ENCODE data around the gene TMEM238. TPM values are rescaled to one million over a fixed set of nuclear protein-coding genes. Genes with fewer than 3 reads are reported as not detected.
"Not testable (repeated sequence)": the region's sequence is repeated elsewhere in the genome, so short reads cannot be mapped to it uniquely, and the experiment has no call there.

Gene TMEM238
- total and polyA plus RNA-seq, 7 donors = 0.10 to 2.9 (median 0.52) TPM; not detected in 1

DNA sequence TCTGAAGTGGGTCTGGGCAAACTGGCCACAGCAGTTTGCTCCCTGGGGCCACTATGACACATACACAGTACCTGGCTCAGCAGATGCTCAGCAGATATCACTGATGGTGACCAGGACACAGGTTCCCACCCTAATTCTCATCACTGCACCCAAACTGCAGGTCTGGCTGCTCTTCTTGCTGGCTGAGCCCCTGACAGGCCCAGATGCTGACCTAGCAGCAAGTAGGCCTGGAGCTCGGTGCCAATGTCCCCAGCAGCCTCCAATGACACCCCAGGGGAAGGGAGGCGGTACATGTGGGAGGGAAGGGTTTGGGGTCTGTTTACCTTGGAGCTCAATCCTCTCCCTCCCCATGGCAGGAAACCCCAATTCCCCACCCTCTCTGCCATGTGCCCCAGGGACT, 18.4 kb upstream of the TMEM238 start:
- intact Hi-C loops (cut with DNase I) = no loop called here
- DNase-seq (no peak), ATAC-seq (no peak)
- H3K27me3 ChIP-seq (ENCODE audit: insufficient read depth in 3 of 3, low read length in 2 of 3) = no peaks in the 10 kb centered on the region
- TF ChIP-seq, protein P1, sequence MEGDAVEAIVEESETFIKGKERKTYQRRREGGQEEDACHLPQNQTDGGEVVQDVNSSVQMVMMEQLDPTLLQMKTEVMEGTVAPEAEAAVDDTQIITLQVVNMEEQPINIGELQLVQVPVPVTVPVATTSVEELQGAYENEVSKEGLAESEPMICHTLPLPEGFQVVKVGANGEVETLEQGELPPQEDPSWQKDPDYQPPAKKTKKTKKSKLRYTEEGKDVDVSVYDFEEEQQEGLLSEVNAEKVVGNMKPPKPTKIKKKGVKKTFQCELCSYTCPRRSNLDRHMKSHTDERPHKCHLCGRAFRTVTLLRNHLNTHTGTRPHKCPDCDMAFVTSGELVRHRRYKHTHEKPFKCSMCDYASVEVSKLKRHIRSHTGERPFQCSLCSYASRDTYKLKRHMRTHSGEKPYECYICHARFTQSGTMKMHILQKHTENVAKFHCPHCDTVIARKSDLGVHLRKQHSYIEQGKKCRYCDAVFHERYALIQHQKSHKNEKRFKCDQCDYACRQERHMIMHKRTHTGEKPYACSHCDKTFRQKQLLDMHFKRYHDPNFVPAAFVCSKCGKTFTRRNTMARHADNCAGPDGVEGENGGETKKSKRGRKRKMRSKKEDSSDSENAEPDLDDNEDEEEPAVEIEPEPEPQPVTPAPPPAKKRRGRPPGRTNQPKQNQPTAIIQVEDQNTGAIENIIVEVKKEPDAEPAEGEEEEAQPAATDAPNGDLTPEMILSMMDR (IDR thresholded peaks at IDR 0.05) = no peak
- WGBS, 3 donors = 84 to 88% (median 87%) methylated on average over 2 of the region's 2 CpGs
- no peaks in the 10 kb centered on the region for H3K9me3 ChIP-seq
- peaks cover 0 to 36% of the 10 kb centered on the region in 2 donors for H3K36me3 ChIP-seq (ENCODE audit: insufficient read depth in 1 of 2, low read depth in 1 of 2)
- no peak overlapping the region for H3K4me3 ChIP-seq
- no peak overlapping the region for H3K27ac ChIP-seq
- no peaks in the 10 kb centered on the region for H3K4me1 ChIP-seq

DNA sequence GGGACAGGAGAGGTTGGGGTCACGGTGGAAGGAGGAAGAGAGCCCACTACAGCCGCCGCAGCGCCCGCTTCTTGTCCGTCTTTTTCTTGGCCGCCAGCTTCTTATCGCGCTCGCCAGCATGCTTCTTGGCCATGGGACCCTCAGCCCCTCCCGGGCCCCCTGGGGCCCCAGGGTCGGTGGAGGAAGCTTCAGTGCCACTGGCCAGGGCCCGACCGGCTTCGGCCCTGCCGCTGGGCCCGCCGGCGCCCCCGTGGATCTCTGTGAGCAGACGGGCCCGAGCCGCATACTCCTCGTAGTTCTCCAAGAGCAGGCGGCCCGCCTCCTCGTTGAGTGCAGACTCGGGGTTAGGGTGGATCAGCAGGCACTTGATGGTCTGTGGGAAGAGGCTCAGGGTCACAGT, 17.3 kb upstream of the TMEM238 start:
- H3K36me3 ChIP-seq (ENCODE audit: insufficient read depth in 1 of 2, low read depth in 1 of 2) = peaks cover 0 to 36% of the 10 kb centered on the region in 2 donors
- ATAC-seq; H3K27me3 ChIP-seq (ENCODE audit: insufficient read depth in 3 of 3, low read length in 2 of 3): not testable (repeated sequence)

DNA sequence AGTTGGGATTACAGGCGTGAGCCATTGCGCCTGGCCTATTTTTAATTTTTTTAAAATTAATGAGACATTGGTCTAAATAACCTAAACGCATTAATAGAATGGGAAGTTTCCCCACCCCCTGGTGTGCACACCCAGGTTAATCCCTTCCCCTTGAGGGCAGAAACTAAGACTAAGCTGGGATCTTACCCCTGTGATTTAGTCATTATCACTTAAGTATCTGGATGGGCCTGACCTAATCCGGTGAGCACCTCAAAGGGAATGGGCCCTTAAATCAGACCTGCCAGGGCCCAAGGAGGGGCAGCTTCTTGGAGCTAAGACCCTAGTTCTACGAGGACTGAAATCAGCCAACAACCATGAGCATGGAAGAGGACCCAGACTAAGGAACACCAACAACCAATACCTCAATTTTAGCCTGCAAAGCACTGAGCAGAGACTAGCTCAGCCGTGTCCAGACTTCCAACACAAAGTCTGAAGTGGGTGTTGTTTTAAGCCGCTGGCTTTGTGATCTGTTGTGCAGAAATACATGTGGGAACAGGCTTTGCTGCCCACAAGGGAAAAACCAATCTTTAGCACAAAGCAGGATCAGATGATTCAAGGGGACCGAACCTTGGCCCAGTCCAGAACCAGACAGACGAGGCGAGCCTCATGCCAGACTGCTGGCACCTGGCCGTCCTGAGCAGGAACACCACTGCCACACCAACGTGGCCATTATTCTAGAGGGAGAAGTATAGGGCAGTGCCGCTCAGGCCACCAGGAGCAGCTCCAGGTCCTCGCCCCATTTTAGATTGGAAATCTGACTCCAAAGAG, 16.4 kb upstream of the TMEM238 start:
- H3K36me3 ChIP-seq (ENCODE audit: insufficient read depth in 1 of 2, low read depth in 1 of 2) = peaks cover 0 to 36% of the 10 kb centered on the region in 2 donors
- H3K27me3 ChIP-seq (ENCODE audit: insufficient read depth in 3 of 3, low read length in 2 of 3) = no peaks in the 10 kb centered on the region
- H3K4me3 ChIP-seq = no peak overlapping the region
- 83 to 87% (median 86%) methylated on average over 14 of the region's 14 CpGs for WGBS, 3 donors
- no peaks in the 10 kb centered on the region for H3K9me3 ChIP-seq
- DNase-seq (no peak), ATAC-seq (no peak)
- H3K4me1 ChIP-seq = no peaks in the 10 kb centered on the region
- H3K27ac ChIP-seq = no peak overlapping the region
- intact Hi-C loops (cut with DNase I) = no loop called here
- TF ChIP-seq, protein P1 (IDR thresholded peaks at IDR 0.05) = no peak

More for the DNA sequence above, 17.3 kb upstream of the TMEM238 start:
- H3K9me3 ChIP-seq; DNase-seq; H3K4me1 ChIP-seq; H3K4me3 ChIP-seq; H3K27ac ChIP-seq; intact Hi-C loops (cut with DNase I): not testable (repeated sequence)
- 88 to 91% (median 90%) methylated on average over 13 to 22 of the region's 28 CpGs for WGBS, 3 donors

DNA sequence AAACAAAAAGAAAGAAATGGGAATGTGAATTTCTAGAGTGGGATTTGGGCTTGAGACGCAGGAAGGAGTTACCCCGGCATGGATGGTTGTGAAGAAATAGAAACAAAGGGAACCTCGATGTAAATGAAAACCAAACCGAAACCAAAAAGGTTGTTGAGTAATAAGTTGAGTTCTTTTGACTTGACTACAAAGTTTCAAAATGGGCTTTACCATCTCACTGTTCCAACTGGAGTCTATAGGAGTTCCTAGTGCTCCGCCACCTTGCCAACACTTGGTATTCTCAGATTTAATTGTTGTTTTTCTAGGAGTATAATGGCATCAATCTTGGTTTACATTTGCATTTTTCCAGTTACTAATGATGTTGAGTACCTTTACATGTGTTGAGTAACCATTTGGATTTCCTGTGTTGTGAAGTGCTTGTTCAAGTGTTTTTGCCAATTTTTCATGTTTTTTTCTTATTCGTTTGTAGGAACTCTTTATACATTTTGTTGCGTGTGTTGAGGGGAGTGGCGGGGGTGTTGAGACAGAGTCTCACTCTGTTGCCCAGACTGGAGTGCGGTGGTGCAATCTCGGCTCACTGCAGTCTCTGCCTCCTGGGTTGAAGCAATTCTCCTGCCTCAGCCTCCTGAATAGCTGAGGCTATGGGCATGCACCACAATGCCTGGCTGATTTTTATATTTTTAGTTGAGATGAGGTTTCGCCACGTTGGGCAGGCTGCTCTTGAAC, 14.3 kb upstream of the TMEM238 start:
- H3K4me3 ChIP-seq = no peak overlapping the region
- no peaks in the 10 kb centered on the region for H3K4me1 ChIP-seq
- intact Hi-C loops (cut with DNase I) = no loop called here
- H3K27ac ChIP-seq = no peak overlapping the region
- no peaks in the 10 kb centered on the region for H3K27me3 ChIP-seq (ENCODE audit: insufficient read depth in 3 of 3, low read length in 2 of 3)
- no peaks in the 10 kb centered on the region for H3K9me3 ChIP-seq
- ATAC-seq = no peak
- 82 to 91% (median 88%) methylated on average over 12 of the region's 12 CpGs for WGBS, 3 donors
- TF ChIP-seq, protein P1 (IDR thresholded peaks at IDR 0.05) = no peak
- peaks cover 0 to 24% of the 10 kb centered on the region in 2 donors for H3K36me3 ChIP-seq (ENCODE audit: insufficient read depth in 1 of 2, low read depth in 1 of 2)
- DNase-seq = no peak
